GM23248 (cell line): ENCODE measurements around the gene PRICKLE3. TPM values are rescaled to one million over a fixed set of nuclear protein-coding genes. Genes with fewer than 3 reads are reported as not detected.

Experiments
- DNase-seq: peaks from one replicate; pipeline ENCODE4 v3.0.0-alpha.2; 2015
- H2AFZ ChIP-seq: fragments of 200-600 bp; sonication (generic); 2 replicates; pipeline ENCODE4 v1.6.1; 2016; ENCODE audit warnings: antibody characterized with exemption
- H3F3A ChIP-seq: fragments of 200-600 bp; sonication (generic); 2 replicates; pipeline ENCODE4 v1.6.1; 2016; ENCODE audit warnings: mild to moderate bottlenecking, antibody characterized with exemption, mixed run types; ENCODE audit not compliant: insufficient read depth
- H3K27ac ChIP-seq: fragments of 200-600 bp; sonication (generic); 2 replicates; pipeline ENCODE4 v1.5.1; 2016; ENCODE audit warnings: mild to moderate bottlenecking
- H3K27me3 ChIP-seq: fragments of 200-600 bp; sonication (generic); replicated peaks from 2 replicates; pipeline ENCODE4 v1.6.1; 2016; ENCODE audit warnings: mild to moderate bottlenecking; ENCODE audit not compliant: insufficient read depth
- H3K36me3 ChIP-seq: fragments of 200-600 bp; sonication (generic); 2 replicates; pipeline ENCODE4 v1.6.1; 2016; ENCODE audit warnings: low read depth, mild to moderate bottlenecking
- H3K4me1 ChIP-seq: fragments of 200-600 bp; sonication (generic); 2 replicates; pipeline ENCODE4 v1.6.1; 2016; ENCODE audit warnings: mild to moderate bottlenecking; ENCODE audit not compliant: insufficient read depth
- H3K4me2 ChIP-seq: fragments of 200-600 bp; sonication (generic); one replicate; pipeline ENCODE4 v1.6.1; 2016; ENCODE audit warnings: mild to moderate bottlenecking; ENCODE audit not compliant: unreplicated experiment
- H3K4me3 ChIP-seq: fragments of 200-600 bp; sonication (generic); 2 replicates; pipeline ENCODE4 v1.5.1; 2016; ENCODE audit warnings: mild to moderate bottlenecking
- H3K79me2 ChIP-seq: fragments of 200-600 bp; sonication (generic); 2 replicates; pipeline ENCODE4 v1.6.1; 2016; ENCODE audit warnings: mild to moderate bottlenecking; ENCODE audit not compliant: insufficient read depth
- H3K9ac ChIP-seq: fragments of 200-600 bp; sonication (generic); 2 replicates; pipeline ENCODE4 v1.6.1; 2016; ENCODE audit warnings: mild to moderate bottlenecking
- H3K9me2 ChIP-seq: fragments of 200-600 bp; sonication (generic); 2 replicates; pipeline ENCODE4 v1.6.1; 2016; ENCODE audit warnings: mixed run types, mild to moderate bottlenecking, moderate library complexity; ENCODE audit not compliant: insufficient read depth
- H3K9me3 ChIP-seq: fragments of 200-600 bp; sonication (generic); one replicate; pipeline ENCODE4 v1.6.1; 2017; ENCODE audit warnings: low read depth
- H4K20me1 ChIP-seq: fragments of 200-600 bp; sonication (generic); 2 replicates; pipeline ENCODE4 v1.6.0; 2016; ENCODE audit not compliant: insufficient read depth
- EZH2 ChIP-seq: fragments of 200-600 bp; sonication (generic); IDR thresholded peaks from 2 replicates; pipeline ENCODE4 v1.6.1; 2018; ENCODE audit warnings: antibody characterized with exemption, mild to moderate bottlenecking; ENCODE audit not compliant: insufficient read depth, poor library complexity, severe bottlenecking
- EZH2phosphoT487 ChIP-seq: fragments of 200-600 bp; sonication (generic); IDR thresholded peaks from 2 replicates; pipeline ENCODE4 v1.6.1; 2018; ENCODE audit warnings: antibody characterized with exemption, moderate library complexity, mild to moderate bottlenecking, low read depth; ENCODE audit not compliant: insufficient read depth
- WGBS, 2 experiments: methylation state at CpG; one replicate each; pipeline ENCODE4 v1.1.6; 2015 to 2017; ENCODE audit warnings: low lambda C conversion rate in 2 of 2, low coverage in 1 of 2; ENCODE audit errors: missing lambda C conversion rate in 2 of 2; 5-methylcytosine and 5-hydroxymethylcytosine counted together
- in situ Hi-C: fragments of 300-500 bp; cut with MboI; formaldehyde crosslinking; loops from 2 replicates; pipeline ENCODE4 v1.15.0; 2020
- polyA plus RNA-seq: library from polyadenylated mRNA; unstranded; fragments of >200 nt; fragmentation: Nextera tagmentation; extraction: Ambion mirVana; gene quantifications from 2 replicates; pipeline ENCODE4 v1.2.1, GENCODE V29; 2016
- total RNA-seq: library from RNA; depleted of rRNA; stranded (reverse); fragments of >200 nt; shearing (Covaris generic); gene quantifications from 2 replicates; pipeline ENCODE4 v1.2.3, GENCODE V29; 2014

Gene PRICKLE3
- total and polyA plus RNA-seq, 2 experiments from 2014 or later = 5.1 to 10.8 TPM

DNA sequence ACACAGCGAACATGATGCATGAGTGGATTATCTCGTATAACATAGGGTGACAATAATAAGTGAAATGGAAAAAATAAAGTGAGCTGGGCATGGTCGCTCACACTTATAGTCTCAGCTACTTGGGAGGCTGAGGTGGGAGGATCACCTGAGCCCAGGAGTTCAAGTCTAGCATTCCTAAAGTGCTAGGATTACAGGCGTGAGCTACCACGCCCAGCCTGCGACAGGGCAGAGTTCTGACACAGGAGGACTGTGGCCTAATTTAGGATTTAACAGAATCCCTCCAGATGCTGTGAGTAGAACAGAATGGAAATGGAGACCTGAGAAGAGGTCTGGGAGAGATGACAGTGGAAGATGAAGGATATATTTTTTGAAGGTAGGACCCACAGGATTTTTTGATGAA, 3.4 kb upstream of the PRICKLE3 start:
- H3K9ac ChIP-seq = no peak overlapping the region
- whole genome bisulfite sequencing, 2 experiments = 86 to 89% methylated on average over 6 of the region's 6 CpGs
- no peak overlapping the region for H2AFZ ChIP-seq
- 0 out of 2 replicates have a peak, but pooled peaks cover 5% of the 10 kb centered on the region for H3K79me2 ChIP-seq
- no peaks in the 10 kb centered on the region for H3K9me3 ChIP-seq
- H3K27me3 ChIP-seq = no peaks in the 10 kb centered on the region
- no peaks in the 10 kb centered on the region for H3K4me1 ChIP-seq
- no peaks in the 10 kb centered on the region for H3F3A ChIP-seq
- H3K27ac ChIP-seq = no peak overlapping the region
- DNase-seq = no peak
- H3K36me3 ChIP-seq = no peaks in the 10 kb centered on the region
- H3K4me2 ChIP-seq = peak overlapping the region; percentile 73
- peak overlapping the region; percentile 83 for H3K4me3 ChIP-seq
- in situ Hi-C loops = no loop called here
- H4K20me1 ChIP-seq = no peaks in the 10 kb centered on the region
- no peaks in the 10 kb centered on the region for H3K9me2 ChIP-seq
- TF ChIP-seq EZH2phosphoT487 = no peak
- TF ChIP-seq EZH2 = no peak

DNA sequence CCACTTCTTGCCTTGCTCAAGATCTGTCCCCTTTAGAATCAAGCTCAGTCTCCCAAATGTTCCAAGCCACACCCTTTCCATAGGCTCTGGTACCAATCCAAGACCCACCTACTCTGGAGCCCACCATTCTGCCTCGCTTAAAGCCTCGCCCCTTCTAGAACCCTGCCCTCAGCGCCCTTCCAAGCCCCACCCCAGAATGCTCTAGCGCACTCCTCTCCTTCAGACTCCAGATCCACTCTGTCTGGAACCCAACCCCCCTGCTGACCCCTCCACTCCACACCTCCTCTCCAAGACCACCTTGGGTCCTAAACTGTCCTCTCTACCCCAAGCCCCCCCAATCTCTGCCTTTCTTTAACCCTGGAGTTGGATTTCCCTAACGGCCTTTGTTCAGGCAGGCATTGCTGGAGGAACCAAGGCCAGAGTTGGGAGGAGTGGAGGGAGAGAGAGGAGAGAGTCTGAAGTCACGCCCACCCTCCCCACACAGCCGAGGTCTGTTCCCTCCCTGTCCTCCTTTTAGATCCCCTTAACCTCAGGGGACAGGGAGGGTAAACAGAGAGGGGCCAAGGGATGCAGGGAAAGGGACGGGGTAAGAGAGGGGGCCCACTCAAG, 2.4 kb upstream of the PRICKLE3 start:
- no peak for DNase-seq
- Histone ChIP-seq H3K4me2 (no peak overlapping the region), H3K27ac (no peak overlapping the region), H3K9me2 (no peaks in the 10 kb centered on the region), H3K27me3 (no peaks in the 10 kb centered on the region), H3K79me2 (peaks cover 8% of the 10 kb centered on the region; the same call in 1 of the 2 replicates), H4K20me1 (no peaks in the 10 kb centered on the region), H3F3A (no peaks in the 10 kb centered on the region), H3K4me1 (no peaks in the 10 kb centered on the region), H3K9ac (no peak overlapping the region), H3K9me3 (no peaks in the 10 kb centered on the region), H2AFZ (no peak overlapping the region), H3K4me3 (no peak overlapping the region), H3K36me3 (no peaks in the 10 kb centered on the region; the same call in 1 of the 2 replicates)
- in situ Hi-C loops = no loop called here
- 52 to 67% methylated on average over 3 to 8 of the region's 8 CpGs for WGBS, 2 experiments
- no peak for TF ChIP-seq EZH2phosphoT487
- TF ChIP-seq EZH2 = no peak

DNA sequence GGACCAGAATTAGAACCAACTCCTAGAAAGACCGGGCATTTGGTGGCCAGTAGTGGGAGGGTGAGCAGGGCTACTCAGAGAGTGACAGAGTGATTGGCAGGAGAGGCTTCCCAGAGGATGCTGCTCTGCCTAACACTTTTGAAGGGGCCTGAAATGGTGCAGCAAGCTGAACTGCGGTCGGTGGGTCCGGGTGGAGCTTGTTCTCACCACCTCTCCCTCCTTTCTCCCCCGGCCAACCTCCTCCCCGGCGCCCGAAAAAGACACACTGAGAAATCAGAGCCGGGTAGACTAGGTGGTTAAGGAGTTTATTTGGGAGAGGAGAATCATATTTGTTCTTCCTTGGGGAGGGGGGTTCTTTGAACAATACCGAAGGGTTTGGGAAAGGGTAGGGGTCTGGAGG, 1.4 kb upstream of the PRICKLE3 start:
- Histone ChIP-seq H3K79me2 (peaks cover 11% of the 10 kb centered on the region; the same call in 1 of the 2 replicates), H4K20me1 (no peaks in the 10 kb centered on the region), H2AFZ (no peak overlapping the region), H3K9me2 (no peaks in the 10 kb centered on the region), H3K4me1 (no peaks in the 10 kb centered on the region), H3K9me3 (no peaks in the 10 kb centered on the region), H3K9ac (no peak overlapping the region), H3F3A (no peaks in the 10 kb centered on the region), H3K36me3 (no peaks in the 10 kb centered on the region; the same call in 1 of the 2 replicates), H3K4me3 (no peak overlapping the region), H3K4me2 (no peak overlapping the region), H3K27me3 (no peaks in the 10 kb centered on the region), H3K27ac (no peak overlapping the region)
- DNase-seq = no peak
- TF ChIP-seq EZH2 (no peak), EZH2phosphoT487 (no peak)
- WGBS, 2 experiments = 33 to 64% methylated on average over 3 to 10 of the region's 10 CpGs
- in situ Hi-C loops = no loop called here

DNA sequence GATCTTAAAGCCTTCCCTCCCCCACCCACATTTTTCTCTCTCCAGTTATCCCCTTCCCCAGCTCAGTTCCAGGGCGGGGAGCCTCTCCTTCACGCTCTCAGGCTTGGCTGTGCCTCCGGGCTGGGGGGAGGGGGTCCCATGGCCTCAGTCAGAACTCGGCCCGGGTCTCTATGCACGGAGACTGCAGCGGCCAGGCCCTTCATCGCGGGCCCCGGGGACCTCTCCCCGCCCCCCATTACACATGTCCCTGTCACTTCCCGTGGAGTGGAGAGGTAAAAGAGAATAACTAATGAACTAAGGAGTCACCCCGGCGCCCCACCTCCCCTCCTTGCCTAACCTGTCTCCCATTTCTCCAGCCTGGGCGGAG, 838 bp upstream of the PRICKLE3 start:
- Histone ChIP-seq H3K4me3 (no peak overlapping the region), H3K9me2 (no peaks in the 10 kb centered on the region), H3K4me2 (no peak overlapping the region), H2AFZ (no peak overlapping the region; the same call in 1 of the 2 replicates), H3K36me3 (no peaks in the 10 kb centered on the region; the same call in 1 of the 2 replicates), H3K4me1 (no peaks in the 10 kb centered on the region), H3K9me3 (no peaks in the 10 kb centered on the region), H3K27ac (no peak overlapping the region), H3K27me3 (no peaks in the 10 kb centered on the region), H3K79me2 (peaks cover 11% of the 10 kb centered on the region; the same call in 1 of the 2 replicates), H4K20me1 (no peaks in the 10 kb centered on the region), H3K9ac (no peak overlapping the region), H3F3A (no peaks in the 10 kb centered on the region)
- 32 to 43% methylated on average over 6 to 15 of the region's 15 CpGs for WGBS, 2 experiments
- in situ Hi-C loops = no loop called here
- no peak for DNase-seq
- TF ChIP-seq EZH2phosphoT487 (no peak), EZH2 (no peak)
